NCI-H2196 (cell line): ENCODE measurements around the gene MBD3L5.
"Not testable (repeated sequence)": the region's sequence is repeated elsewhere in the genome, so short reads cannot be mapped to it uniquely, and the experiment has no call there.

Experiments used
- DNase-seq: peaks from one replicate; lab custom pipeline; 2025; ENCODE audit not compliant: unreplicated experiment; lab: John Stamatoyannopoulos, UW

The MBD3L5 gene

DNA sequence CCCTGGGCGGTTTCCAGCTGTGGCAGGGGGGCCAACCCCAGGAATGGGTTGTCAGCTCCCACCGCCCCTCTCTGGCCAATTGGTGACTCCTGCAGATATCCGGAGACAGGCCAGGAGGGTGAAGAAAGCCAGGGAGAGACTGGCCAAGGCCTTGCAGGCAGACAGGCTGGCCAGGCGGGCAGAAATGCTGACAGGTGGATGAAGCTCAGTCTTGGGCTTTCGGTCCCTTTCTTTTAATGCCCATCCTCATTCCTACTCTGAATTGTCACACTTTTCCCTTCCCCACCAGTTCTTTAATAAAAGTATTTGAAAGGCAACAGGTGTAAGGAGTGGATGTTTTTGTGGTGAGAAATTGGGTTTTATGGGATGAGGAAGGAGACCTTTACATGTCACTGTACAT is 21.0 kb downstream of the MBD3L5 start:
- not testable (repeated sequence) for DNase-seq

DNA sequence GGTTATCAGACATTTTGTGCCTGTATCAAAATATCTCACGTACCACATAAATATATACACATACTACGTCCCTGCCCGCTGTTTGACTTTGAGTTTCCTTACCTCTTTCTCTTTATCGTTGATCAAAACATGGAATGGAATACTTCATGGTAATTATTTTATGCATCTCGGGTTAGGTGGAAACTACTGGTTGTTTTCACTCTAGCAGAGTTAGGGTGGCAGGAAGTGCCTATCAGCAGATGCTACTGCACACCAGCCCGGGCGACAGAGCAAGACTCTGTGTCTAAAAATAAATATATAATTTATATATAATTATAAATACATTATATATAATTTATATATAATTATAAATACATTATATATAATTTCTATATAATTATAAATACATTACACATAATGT is 22.5 kb downstream of the MBD3L5 start:
- not testable (repeated sequence) for DNase-seq

DNA sequence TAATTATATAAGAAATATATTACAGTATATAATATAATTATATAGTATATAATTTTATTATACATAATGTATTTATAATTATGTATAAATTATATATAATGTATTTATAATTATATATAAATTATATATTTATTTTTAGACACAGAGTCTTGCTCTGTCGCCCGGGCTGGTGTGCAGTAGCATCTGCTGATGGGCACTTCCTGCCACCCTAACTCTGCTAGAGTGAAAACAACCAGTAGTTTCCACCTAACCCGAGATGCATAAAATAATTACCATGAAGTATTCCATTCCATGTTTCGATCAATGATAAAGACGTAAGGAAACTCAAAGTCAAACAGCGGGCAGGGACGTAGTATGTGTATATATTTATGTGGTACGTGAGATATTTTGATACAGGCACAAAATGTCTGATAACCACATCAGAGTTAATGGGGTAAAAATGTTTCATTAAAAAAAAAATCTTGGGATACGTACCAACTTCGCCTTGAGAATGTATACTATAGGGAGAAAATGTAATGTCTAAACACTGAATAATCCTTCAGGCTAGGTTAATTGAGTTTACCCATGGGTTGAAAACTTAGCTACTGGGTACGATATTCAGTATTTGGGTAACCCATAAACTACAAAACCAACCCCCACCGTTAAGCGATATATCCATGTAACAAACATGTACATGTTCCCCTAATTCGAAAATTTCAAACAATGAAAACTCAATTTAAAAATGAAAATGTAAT is 24.4 kb downstream of the MBD3L5 start:
- DNase-seq, result not testable (repeated sequence)

DNA sequence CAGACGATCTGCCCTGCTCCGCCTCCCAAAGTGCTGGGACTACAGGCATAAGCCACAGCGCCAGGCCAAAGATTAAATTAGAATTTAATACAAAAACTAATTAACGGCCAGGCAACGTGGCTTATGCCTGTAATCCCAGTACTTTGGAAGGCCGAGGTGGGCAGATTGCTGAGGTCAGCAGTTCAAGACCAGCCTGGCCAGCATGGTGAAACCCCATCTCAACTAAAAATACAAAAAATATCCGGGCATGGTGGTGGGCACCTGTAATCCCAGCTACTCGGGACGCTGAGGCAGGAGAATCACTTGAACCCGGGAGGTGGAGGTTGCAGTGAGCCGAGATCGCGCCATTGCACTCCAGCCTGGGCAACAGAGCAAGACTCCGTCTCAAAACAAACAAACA is 25.3 kb downstream of the MBD3L5 start:
- DNase-seq, result not testable (repeated sequence)

DNA sequence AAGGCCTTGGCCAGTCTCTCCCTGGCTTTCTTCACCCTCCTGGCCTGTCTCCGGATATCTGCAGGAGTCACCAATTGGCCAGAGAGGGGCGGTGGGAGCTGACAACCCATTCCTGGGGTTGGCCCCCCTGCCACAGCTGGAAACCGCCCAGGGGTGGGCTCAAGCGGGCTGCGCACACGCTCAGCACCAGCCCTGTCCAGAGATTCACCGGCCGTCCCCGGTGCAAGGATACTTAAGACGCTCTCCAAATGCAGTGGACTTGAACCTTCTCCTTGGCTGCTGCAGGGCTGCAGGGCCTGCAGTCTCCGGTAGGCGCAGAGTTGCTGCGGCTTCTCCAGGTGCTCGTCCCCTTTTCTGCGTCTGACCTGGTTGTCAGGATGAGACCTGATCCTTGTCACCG is 26.0 kb downstream of the MBD3L5 start:
- not testable (repeated sequence) for DNase-seq

DNA sequence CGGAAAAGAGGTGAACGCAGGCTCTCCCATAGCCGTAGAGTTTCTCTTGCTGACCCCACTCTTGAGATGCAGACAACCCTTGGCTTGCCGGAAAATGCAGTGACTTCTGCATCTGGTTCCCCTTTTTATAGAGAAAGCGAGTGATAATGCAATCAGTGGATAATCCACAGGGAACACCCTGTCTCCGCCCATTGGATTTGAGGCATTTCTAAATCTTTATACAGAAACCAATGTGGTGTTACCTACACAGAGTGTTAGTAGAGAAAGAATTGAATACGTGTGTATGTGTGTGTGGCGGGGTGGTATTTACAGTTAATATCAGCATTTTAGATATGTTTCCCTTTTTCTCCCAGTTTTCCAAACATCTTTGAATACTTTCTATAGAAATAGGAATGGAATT is 28.2 kb downstream of the MBD3L5 start, which contains the start of gene MBD3L3:
MBD3L3 (minus strand) TSS at position 101 of the 400 bp plus-strand sequence; CDS start at position 30, 71 bp downstream.
- DNase-seq, result not testable (repeated sequence)

DNA sequence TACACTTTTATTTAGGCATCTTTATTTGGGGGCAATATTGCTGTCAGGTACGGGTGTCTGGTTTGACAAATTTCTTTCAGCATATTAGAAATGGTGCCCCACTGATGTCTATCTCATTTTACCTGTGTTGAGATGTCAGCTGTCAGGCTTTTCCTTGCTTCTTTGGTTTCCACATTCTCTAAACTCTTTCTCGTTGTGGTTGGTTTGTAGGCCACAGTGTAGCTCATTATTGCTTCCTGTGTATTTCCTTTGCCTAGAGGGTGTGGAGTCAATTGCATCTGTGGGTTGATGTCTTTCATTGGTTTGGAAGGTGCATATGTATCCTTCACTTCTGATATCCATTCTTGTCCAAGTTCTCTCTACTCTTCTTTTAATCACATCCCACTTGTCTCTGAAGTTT is 29.6 kb downstream of the MBD3L5 start:
- DNase-seq, result not testable (repeated sequence)

DNA sequence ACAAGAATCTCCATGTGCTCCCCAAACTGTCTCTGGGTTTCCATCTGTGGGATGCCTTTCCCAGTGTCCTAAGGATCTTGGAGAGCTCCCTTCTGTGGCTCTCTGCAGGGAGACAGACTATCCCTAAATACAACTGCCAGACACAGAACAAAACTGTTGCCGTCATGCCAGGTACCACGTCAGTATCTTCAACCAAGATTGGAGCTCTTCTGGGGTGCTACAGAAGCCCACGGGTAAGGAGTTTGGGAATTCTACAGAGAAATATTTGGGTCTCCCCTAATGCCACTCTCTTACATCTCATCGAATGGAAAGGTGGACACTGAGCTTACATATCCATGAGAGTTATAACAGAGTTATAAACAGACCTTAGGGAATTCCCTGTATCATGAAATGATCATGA is 33.0 kb downstream of the MBD3L5 start:
- no peak for DNase-seq

DNA sequence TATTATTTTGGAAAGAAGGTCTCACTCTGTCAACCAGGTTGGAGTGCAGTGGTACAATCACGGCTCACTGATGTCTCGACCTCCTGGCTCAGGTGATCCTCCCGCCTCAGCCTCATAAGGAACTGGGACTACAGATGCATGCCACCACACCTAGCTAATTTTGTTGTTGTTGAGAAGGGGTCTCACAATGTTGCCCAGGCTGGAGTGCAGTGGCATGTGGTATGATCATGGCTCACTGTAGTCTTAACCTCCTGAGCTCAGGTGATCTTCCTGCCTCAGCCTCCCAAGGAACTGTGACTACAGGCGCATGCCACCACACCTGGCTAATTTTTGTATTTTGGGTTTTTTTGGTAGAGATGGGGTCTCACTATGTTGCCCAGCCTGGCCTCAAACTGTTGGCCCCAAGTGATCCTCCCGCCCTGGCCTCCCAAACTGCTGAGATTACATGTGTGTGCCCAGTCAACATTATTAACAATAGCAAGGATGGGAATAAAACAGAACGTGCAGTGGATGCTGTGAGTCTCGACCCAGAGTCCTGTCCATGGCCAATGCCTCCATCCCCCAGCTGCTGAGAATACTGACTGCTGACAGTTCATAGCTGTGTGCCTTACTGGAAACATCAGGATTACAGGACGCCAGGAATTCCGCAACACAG is 33.5 kb downstream of the MBD3L5 start:
- DNase-seq, result no peak

DNA sequence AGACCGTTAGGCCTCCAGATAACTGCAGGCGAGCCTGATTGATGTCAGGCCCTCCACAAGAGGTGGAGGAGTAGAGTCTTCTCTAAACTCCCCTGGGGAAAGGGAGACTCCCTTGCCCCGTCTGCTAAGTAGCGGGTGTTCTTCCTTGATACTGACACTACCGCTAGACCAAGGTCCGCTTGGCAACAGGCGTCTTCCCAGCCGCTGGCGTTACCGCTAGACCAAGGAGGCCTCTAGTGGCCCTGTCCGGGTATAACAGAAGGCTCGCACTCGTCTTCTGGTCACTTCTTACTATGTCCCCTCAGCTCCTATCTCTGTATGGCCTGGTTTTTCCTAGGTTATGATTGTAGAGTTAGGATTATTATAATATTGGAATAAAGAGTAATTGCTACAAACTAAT is 36.7 kb downstream of the MBD3L5 start:
- not testable (repeated sequence) for DNase-seq

DNA sequence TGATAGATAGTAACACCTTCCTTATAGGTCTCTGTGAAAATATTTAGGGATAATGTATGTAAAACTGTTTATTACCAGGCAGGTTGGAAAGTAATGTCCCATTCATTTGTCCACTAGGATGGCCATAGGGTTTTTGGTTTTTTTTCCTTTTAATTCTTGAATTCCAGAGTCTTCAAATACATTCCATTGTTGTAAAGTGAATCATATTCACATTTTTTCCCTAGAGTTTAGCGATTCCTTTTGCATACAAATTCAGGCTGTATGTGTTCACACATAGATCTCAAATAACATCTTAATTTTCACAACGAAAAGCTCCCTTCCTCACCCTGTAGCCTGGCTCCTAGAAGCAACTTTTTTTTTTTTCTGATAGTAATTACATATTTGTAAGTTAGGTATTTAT is 37.3 kb downstream of the MBD3L5 start:
- DNase-seq, result no peak

DNA sequence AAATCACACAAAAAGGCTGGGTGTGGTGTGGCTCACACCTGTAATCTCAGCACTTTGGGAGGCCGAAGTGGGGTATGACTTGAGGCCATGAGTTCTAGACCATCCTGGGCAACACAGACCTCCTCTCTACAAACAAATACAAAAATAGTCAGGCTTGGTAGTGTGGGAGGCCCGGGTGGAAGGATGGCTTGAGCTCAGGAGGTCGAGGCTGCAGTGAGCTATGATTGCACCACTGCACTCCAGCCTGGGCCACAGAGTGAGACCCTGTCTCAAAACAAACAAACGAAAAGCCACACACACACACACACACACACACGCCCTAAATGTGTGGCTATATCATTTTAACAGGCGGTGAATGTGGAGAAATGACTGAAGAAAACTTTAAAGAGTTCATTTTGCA is 38.2 kb downstream of the MBD3L5 start:
- no peak for DNase-seq

DNA sequence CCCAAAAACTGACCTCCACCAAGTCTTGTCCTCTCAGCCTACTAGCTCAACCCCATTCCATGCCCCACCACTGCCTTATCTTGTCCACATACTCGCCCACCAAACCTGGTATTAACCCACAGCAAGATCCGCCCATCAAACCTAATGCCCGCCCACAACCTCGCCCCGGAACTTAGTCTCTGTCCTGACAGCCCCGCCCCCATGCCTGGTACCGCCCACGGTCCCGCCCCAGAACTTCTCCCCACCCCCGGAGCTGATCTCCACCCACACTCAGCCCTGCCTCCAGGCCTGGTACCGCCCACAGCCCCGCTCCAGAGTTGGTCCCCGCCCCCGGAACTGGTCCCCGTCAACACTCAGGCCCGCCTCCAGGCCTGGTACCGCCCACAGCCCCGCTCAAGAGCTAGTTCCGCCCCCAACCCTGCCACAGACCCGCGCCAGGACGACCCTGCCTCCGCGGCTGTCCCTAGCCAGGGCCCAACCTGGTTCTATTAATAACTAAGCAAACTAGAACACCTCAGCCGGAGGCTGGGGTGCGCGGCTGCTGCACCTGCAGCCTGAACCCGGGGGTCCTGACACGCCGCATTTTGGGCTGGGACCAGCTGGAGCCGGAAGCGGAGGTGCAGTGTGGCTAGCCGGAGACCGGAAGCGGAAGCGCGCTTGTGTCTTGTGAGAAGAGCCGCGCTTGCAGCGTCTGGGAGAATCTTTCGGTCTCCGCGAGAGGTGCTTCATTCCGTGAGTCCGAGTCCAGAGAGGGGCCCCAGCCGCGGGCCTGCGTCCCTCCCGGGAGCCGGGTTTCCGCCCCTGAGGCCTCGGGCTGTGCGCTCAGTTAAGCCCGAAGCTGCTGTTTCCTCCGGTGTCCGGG is 38.9 kb downstream of the MBD3L5 start, which contains the start of gene ZNF557:
ZNF557 (plus strand) TSS at position 662 of the 862 bp plus-strand sequence. CDS start 5,372 bp downstream, outside the sequence.
- peak; percentile 97 for DNase-seq

DNA sequence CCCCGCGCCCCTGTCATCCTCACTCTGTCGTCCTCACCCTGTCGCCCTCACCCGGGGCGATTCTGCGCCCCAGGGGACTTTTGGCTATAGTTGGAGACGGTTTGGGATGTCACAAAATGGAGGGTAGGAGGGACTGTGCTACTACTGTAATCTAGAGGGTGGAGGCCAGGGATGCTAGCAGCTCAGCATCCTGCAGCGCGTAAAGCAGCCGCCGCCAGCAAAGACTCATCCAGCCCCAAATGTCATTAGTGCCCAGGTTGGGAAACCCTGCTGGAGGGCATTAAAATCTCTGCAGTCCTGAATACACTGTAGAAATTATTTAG is 39.5 kb downstream of the MBD3L5 start:
- DNase-seq, result no peak

DNA sequence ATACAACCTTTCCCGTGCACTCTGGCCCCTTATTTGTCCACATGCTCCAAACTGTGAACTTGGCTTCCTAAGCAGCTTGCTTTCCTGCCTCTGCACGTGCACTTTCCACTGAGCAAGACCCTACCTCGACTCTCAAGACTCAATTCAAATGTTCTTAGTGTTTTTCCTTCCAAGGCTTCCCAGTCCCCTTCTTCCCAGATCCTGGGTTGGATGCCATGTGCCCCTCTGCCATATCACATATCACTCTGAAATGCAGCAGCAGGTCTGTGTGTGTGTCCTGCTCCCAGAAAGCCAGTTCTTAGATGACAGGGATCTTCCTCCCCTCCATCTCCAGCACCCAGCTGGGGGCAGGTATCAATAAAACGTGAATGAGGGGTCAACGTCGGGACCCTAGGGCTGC is 42.2 kb downstream of the MBD3L5 start:
- no peak for DNase-seq

DNA sequence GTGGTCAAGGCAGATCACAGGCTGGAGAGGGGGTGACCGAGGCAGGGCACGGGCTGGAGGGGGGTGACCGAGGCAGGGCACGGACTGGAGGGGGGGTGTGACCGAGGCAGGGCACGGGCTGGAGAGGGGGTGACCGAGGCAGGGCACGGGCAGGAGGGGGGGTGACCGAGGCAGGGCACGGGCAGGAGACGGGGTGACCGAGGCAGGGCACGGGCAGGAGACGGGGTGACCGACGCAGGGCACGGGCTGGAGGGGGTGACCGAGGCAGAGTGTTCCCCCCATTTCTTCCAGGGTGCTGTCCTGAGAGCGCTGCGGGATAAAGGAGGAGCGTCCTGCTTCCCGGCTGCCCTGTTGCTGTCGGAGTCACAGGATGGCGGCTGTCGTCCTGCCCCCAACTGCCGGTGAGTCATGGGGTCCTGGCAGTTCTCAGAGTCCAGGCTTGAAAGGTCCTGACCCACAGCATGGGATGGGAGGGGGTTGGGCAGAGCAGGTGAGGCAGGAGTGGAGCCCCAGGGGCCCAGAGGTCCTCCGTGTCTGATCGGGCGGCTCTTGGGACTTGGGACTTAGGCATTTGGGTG is 44.4 kb downstream of the MBD3L5 start:
- no peak for DNase-seq

DNA sequence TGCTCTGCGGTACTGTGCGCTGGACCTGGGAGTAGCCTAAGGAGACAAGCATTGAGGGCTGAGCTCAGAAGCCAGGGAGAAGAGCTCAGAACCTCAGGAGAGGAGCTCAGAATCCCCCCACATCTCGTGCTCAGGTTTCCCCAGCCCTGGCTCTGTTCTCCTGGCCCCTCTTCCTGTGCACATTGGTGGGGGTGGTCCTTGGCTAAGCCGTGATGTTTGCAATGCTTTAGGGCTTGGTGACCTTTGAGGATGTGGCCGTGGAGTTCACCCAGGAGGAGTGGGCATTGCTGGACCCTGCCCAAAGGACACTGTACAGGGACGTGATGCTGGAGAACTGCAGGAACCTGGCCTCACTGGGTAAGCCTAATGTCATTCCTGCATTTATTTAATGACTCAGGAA is 45.8 kb downstream of the MBD3L5 start:
- DNase-seq, result no peak

DNA sequence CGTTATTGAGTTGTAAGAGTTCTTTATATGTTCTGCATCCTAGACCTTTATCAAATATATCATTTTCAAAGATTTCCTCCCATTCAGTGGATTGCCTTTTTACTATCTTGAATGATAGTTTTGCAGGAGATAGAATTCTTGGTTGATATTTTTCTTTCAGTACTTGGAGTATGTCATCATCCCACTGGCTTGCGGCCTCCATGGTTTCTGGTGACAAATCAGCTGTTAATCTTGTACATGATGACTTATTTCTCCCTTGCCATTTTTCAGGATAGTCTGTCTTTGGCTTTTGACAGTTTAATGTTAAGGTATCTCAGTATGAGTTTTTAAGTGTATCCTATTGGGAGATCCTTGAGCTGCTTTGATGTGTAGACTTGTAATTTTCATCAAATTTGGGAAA is 47.6 kb downstream of the MBD3L5 start:
- no peak for DNase-seq
